Left ventricle myocardium inferior (tissue), 1 donor: ENCODE measurements around the gene HNRNPF. TPM values are rescaled to one million over a fixed set of nuclear protein-coding genes. Genes with fewer than 3 reads are reported as not detected.

Experiments used
- DNase-seq: peaks from one replicate; pipeline ENCODE4 v3.0.0-alpha.2; 2020
- H3K27ac ChIP-seq: fragments of 200-600 bp; replicated peaks from 2 replicates; pipeline ENCODE4 v1.8.0; 2021
- H3K27me3 ChIP-seq: fragments of 200-600 bp; 2 replicates; pipeline ENCODE4 v1.8.0; 2021; ENCODE audit warnings: low read depth
- H3K36me3 ChIP-seq: fragments of 200-600 bp; 2 replicates; pipeline ENCODE4 v1.8.0; 2021
- H3K4me1 ChIP-seq: fragments of 200-600 bp; 2 replicates; pipeline ENCODE4 v1.8.0; 2021
- H3K4me3 ChIP-seq: fragments of 200-600 bp; 2 replicates; pipeline ENCODE4 v1.8.0; 2021; ENCODE audit warnings: mild to moderate bottlenecking, moderate library complexity
- H3K9me3 ChIP-seq: fragments of 200-600 bp; replicated peaks from 2 replicates; pipeline ENCODE4 v1.8.0; 2021
- CTCF ChIP-seq: fragments of 200-600 bp; IDR thresholded peaks from 2 replicates; pipeline ENCODE4 v1.8.0; 2021; ENCODE audit warnings: antibody characterized with exemption, mild to moderate bottlenecking, borderline replicate concordance
- intact Hi-C: fragments of 100-400 bp; cut with micrococcal nuclease; formaldehyde crosslinking; loops from one replicate; pipeline ENCODE4 v1.11.0; 2022
- total RNA-seq: library from RNA; stranded (reverse); fragmentation: NEBNext Ultra II Directional; extraction: Animal tissue kit (Norgen Biotek cat#: 25700); gene quantifications from one replicate; pipeline ENCODE4 v1.2.1, GENCODE V29; 2021
- donor health status: DM: no; HTN: yes; CAD: no; lungs with severe emphysema.

HNRNPF gene
- total RNA-seq, 1 donor from 2014 or later = 70.5 TPM

- Histone ChIP-seq H3K4me1 (peaks cover 96% of the 10 kb centered on the region), H3K4me3 (no peak overlapping the region), H3K27me3 (no peaks in the 10 kb centered on the region), H3K9me3 (no peaks in the 10 kb centered on the region), H3K27ac (no peak overlapping the region), H3K36me3 (peaks cover 7% of the 10 kb centered on the region)
- no peak for TF ChIP-seq CTCF
- intact Hi-C loops = no loop called here
- no peak for DNase-seq
Observed at GRCh38 chr10:43402880-43403452, 6.0 kb downstream of the HNRNPF start.

- Histone ChIP-seq H3K27ac (peak overlapping the region; percentile 0), H3K27me3 (no peaks in the 10 kb centered on the region), H3K36me3 (peaks cover 7% of the 10 kb centered on the region), H3K9me3 (no peaks in the 10 kb centered on the region), H3K4me1 (peaks cover 95% of the 10 kb centered on the region), H3K4me3 (no peak overlapping the region)
- DNase-seq = no peak
- intact Hi-C loops = no loop called here
- TF ChIP-seq CTCF = no peak
Observed at GRCh38 chr10:43402176-43402575, 6.8 kb downstream of the HNRNPF start.

DNA sequence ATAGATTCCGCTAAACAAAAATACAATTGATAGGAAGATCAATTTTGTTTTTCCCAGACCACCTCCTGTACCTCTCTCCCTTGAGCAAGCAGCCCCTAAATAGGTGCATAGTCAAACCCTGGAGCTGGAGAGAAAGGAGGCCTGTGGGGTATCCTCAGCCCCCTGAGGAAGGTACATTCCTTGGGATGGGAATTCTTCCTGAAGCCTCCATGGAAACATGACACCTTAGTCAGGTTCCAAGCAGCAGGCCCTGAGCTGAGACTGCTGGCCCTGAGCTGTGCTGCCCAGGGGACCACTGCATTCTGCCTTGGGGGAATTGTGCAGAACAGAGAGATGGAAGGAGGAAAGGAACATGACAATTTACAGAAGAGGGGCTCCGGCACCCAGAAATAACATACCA lies 7.4 kb downstream of the HNRNPF start:
- Histone ChIP-seq H3K36me3 (peaks cover 7% of the 10 kb centered on the region), H3K9me3 (no peaks in the 10 kb centered on the region), H3K4me1 (peaks cover 95% of the 10 kb centered on the region), H3K4me3 (no peak overlapping the region), H3K27me3 (no peaks in the 10 kb centered on the region), H3K27ac (peak overlapping the region; percentile 0)
- intact Hi-C loops = no loop called here
- no peak for DNase-seq
- TF ChIP-seq CTCF = no peak

DNA sequence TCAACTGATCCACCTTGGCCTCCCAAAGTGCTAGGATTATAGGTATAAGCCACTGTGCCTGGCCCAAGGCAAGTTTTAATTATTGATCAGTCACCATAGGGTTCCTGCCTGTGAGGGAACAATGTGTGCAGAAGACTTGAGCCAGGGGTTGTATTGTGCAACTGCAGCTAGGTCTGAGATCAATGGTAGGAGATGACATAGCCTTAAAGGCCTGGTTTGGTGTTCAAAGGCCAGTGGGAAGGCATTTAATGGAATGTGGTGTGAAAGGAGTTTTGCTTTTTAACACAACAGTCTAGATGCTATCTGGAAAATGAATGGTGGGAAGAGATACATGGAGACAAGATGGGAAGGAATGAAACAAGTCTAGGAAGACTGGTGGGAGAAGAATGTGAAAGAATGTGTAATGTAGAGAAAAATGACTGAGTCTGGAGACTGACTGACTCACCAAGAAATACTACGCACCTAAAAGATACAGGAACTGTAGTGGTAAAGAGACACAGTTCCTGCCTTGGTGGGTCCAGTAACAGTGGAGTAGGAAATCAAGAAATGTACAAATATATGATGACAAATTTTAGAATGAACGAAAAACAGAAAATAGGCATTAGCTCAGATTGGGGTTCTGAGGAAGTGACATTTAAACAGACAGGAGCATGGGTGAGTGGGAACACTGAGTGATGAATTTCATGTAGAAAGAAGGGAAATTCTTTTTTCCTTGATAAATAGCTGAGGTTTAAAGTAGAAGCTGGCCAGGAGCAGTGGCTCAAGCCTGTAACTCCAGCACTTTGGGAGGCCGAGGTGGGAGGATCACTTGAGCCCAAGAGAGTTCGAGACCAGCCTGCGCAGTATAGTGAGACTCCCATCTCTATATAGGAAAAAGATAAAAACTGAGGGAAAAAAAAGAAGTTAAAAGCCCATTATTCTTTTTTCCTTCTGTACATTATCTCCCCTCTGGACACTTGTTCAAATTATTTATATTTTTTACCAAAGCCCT lies 9.4 kb downstream of the HNRNPF start:
- Histone ChIP-seq H3K4me1 (peaks cover 94% of the 10 kb centered on the region), H3K27me3 (no peaks in the 10 kb centered on the region), H3K27ac (no peak overlapping the region), H3K9me3 (no peaks in the 10 kb centered on the region), H3K4me3 (no peak overlapping the region), H3K36me3 (peaks cover 7% of the 10 kb centered on the region)
- intact Hi-C loops = no loop called here
- DNase-seq = no peak
- no peak for TF ChIP-seq CTCF

DNA sequence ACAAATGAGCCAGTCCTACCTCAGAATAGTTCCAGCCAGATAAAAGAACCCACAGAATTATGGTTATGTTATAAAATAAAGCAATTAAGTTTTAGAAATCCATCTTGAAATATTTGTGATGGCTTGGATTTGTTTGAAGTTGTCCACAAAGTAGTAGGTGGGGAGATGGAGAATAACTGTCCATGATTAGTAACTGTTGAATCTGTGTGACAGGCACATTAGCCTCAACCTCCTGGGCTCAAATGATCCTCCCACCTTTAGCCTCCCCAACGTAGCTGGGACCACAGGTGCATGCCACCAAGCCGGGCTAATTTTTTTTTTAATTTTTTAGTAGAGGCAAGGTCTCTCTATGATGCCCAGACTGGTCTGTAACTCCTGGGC lies 10.1 kb downstream of the HNRNPF start:
- intact Hi-C loops = no loop called here
- peaks cover 94% of the 10 kb centered on the region for H3K4me1 ChIP-seq
- H3K27ac ChIP-seq = no peak overlapping the region

More for the DNA sequence above, 10.1 kb downstream of the HNRNPF start:
- TF ChIP-seq CTCF = no peak
- Histone ChIP-seq H3K36me3 (peaks cover 14% of the 10 kb centered on the region), H3K27me3 (no peaks in the 10 kb centered on the region), H3K9me3 (no peaks in the 10 kb centered on the region), H3K4me3 (no peak overlapping the region)
- DNase-seq = no peak
